RWPE2 (cell line): ENCODE measurements around the gene POU2F1.
A peak's percentile ranks its signal among the peaks of the same experiment; 100 is the strongest.

Source experiments
- ATAC-seq: fragments of 200-7000 bp; cut with Tn5 transposase; 3 replicates; pipeline ENCODE4 v1.9.1; 2021; ENCODE audit warnings: low read depth
- DNase-seq: peaks from one replicate; pipeline ENCODE4 v3.0.0-alpha.2; 2020; ENCODE audit warnings: low spot score
- H3K27ac ChIP-seq: fragments of 450-650 bp; 2 replicates; pipeline ENCODE4 v1.5.1; 2017; ENCODE audit warnings: mild to moderate bottlenecking; ENCODE audit not compliant: poor library complexity, severe bottlenecking
- H3K27me3 ChIP-seq: fragments of 250-450 bp; sonication (Bioruptor Pico); 2 replicates; pipeline ENCODE4 v1.5.1; 2021; ENCODE audit warnings: mild to moderate bottlenecking, moderate library complexity; ENCODE audit not compliant: insufficient read depth, poor library complexity, severe bottlenecking
- H3K36me3 ChIP-seq: fragments of 250-450 bp; sonication (Bioruptor Pico); 2 replicates; pipeline ENCODE4 v1.5.1; 2020; ENCODE audit warnings: low read depth, mild to moderate bottlenecking, moderate library complexity
- H3K4me1 ChIP-seq: fragments of 250-450 bp; sonication (Bioruptor Pico); 2 replicates; pipeline ENCODE4 v1.5.1; 2021; ENCODE audit warnings: mild to moderate bottlenecking, moderate library complexity; ENCODE audit not compliant: insufficient read depth, poor library complexity, severe bottlenecking
- H3K4me3 ChIP-seq: fragments of 250-450 bp; sonication (Bioruptor Pico); 2 replicates; pipeline ENCODE4 v1.5.1; 2021; ENCODE audit warnings: mild to moderate bottlenecking, moderate library complexity; ENCODE audit not compliant: severe bottlenecking
- H3K9me3 ChIP-seq: fragments of 250-450 bp; sonication (Bioruptor Pico); 2 replicates; pipeline ENCODE4 v1.5.1; 2021; ENCODE audit warnings: mild to moderate bottlenecking, moderate library complexity; ENCODE audit not compliant: severe bottlenecking
- CTCF ChIP-seq: fragments of 450-650 bp; IDR thresholded peaks from one replicate; pipeline ENCODE4 v1.5.1; 2017; ENCODE audit warnings: mild to moderate bottlenecking, moderate library complexity; ENCODE audit not compliant: poor library complexity, severe bottlenecking

POU2F1 gene

GRCh38 chr1:167443757-167444156 is 223.1 kb downstream of the POU2F1 start:
- Histone ChIP-seq H3K9me3 (no peaks in the 10 kb centered on the region), H3K4me1 (no peaks in the 10 kb centered on the region), H3K27me3 (no peaks in the 10 kb centered on the region), H3K4me3 (no peak overlapping the region), H3K36me3 (no peaks in the 10 kb centered on the region), H3K27ac (no peak overlapping the region)
- peak; percentile 9 for DNase-seq
- no peak for ATAC-seq
- no peak for TF ChIP-seq CTCF

- Histone ChIP-seq H3K36me3 (no peaks in the 10 kb centered on the region), H3K9me3 (no peaks in the 10 kb centered on the region), H3K4me1 (no peaks in the 10 kb centered on the region), H3K27ac (no peak overlapping the region), H3K27me3 (no peaks in the 10 kb centered on the region), H3K4me3 (no peak overlapping the region)
- TF ChIP-seq CTCF = no peak
- no peak for ATAC-seq
- no peak for DNase-seq
Observed at GRCh38 chr1:167446966-167447365, 226.3 kb downstream of the POU2F1 start.

DNA sequence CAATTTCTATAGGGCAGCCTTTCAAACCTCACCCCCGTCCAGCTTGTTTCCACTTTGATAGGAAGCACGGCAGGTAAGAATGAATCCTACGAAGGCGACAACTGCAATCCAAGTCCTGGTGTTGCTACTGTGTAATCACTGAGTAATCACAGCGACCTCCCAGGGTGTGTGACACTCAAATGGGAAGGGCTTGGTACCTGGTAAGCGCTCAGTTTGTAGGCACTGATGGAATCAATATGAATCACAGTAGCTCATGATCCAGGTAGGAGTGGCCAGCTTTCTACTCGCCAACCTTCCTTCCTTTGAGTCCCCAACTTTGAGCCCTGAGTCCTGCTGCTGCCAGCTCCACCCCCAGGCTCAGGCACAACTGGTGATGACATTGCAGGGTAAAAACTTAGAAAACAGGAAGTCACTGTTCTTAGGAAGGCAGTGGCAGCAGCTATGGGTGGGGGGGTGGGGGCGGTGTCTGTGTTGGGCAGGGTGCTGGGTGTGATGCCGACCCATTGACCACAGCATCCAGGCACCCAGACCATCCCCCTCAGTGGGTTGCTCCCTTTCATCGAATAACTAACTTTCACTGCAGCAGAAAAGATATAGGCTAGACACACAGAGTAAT is 226.9 kb downstream of the POU2F1 start:
- Histone ChIP-seq H3K27me3 (no peaks in the 10 kb centered on the region), H3K36me3 (no peaks in the 10 kb centered on the region), H3K4me3 (no peak overlapping the region), H3K4me1 (no peaks in the 10 kb centered on the region), H3K27ac (no peak overlapping the region), H3K9me3 (no peaks in the 10 kb centered on the region)
- DNase-seq (peak; percentile 11), ATAC-seq (no peak; the same call in 2 of the 3 replicates)
- TF ChIP-seq CTCF = no peak

DNA sequence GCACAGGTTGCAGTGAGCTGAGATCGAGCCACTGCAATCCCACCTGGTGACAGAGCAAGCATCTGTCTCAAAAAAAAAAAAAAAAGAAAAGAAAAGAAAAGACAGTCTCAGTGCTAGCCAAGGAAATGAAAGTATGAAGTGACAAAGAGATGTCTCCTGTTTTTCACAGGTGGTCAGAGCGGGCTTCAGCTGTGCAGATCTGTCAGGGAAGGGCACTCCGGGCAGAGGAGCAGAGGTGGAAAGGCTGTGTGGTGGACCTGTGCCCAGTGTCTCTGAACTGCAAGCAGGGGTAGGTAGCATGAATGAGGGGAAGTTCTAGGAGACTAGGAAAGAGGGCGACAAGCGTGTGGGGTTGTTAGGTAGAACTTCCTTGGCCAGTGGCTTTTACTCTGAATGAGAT is 230.2 kb downstream of the POU2F1 start:
- Histone ChIP-seq H3K4me1 (no peaks in the 10 kb centered on the region), H3K27me3 (no peaks in the 10 kb centered on the region), H3K9me3 (no peaks in the 10 kb centered on the region), H3K36me3 (no peaks in the 10 kb centered on the region), H3K27ac (no peak overlapping the region), H3K4me3 (no peak overlapping the region)
- ATAC-seq (no peak), DNase-seq (peak; percentile 26)
- TF ChIP-seq CTCF = no peak

DNA sequence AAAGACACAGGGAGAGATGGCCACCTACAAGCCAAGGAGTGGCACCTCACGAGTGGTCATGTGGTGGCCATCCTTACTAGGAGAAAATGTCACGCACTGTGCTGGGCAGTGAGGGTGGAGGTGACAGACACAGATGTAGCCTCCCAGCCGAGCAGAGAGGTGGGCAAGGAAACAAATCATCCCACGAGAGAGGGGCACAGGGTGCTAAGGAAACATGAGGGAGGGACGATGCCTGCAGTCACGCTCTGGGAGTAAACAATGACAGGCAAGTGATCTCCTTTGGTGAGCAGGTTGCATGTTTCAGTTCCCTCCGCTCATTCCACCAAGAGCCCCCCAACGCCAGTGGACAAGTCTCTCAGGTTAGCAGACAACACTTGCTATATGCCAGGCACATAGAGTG is 231.8 kb downstream of the POU2F1 start:
- no peak overlapping the region for H3K27ac ChIP-seq
- ATAC-seq = no peak
- H3K27me3 ChIP-seq = no peaks in the 10 kb centered on the region
- H3K4me3 ChIP-seq = no peak overlapping the region
- DNase-seq = no peak
- TF ChIP-seq CTCF = no peak
- H3K9me3 ChIP-seq = no peaks in the 10 kb centered on the region
- no peaks in the 10 kb centered on the region for H3K36me3 ChIP-seq
- no peaks in the 10 kb centered on the region for H3K4me1 ChIP-seq
